OCI-LY7 (cell line): ENCODE data around the gene NAP1L4. TPM values are rescaled to one million over a fixed set of nuclear protein-coding genes. Genes with fewer than 3 reads are reported as not detected.

Experiments used
- BruUV-seq: library from RNA; stranded (reverse); fragments of 400-500 nt; replicated peaks from 2 replicates; lab custom pipeline; 2021; lab: Mats Ljungman, UMichigan
- CTCF ChIA-PET: fragments of 300-600 bp; sonication (Branson Sonifier 250); formaldehyde crosslinking; loops from one replicate; lab custom pipeline; 2022; ENCODE audit warnings: antibody characterized with exemption; ENCODE audit not compliant: unreplicated experiment; lab: Charles Lee
- POLR2A ChIA-PET: fragments of 300-600 bp; sonication (Branson Sonifier 250); formaldehyde crosslinking; loops from one replicate; lab custom pipeline; 2022; ENCODE audit warnings: antibody characterized with exemption; lab: Charles Lee
- DNase-seq: peaks from one replicate; pipeline ENCODE4 v3.0.0-alpha.2; 2015; ENCODE audit warnings: low spot score
- H2AFZ ChIP-seq: fragments of 200-600 bp; sonication (generic), shearing (Covaris generic); 2 replicates; pipeline ENCODE4 v1.6.1; 2014; ENCODE audit warnings: mild to moderate bottlenecking, antibody characterized with exemption, low read length, moderate library complexity
- H3K27ac ChIP-seq: fragments of 200-600 bp; sonication (generic); 2 replicates; pipeline ENCODE4 v1.5.1; 2014; ENCODE audit warnings: mixed run types, low read depth, mild to moderate bottlenecking, moderate library complexity, low read length, inconsistent platforms; ENCODE audit not compliant: poor library complexity, severe bottlenecking
- H3K36me3 ChIP-seq: fragments of 200-600 bp; sonication (generic); 2 replicates; pipeline ENCODE4 v1.6.1; 2014; ENCODE audit warnings: mild to moderate bottlenecking, antibody characterized with exemption, low read length, moderate library complexity, mixed read lengths; ENCODE audit not compliant: insufficient read depth
- H3K4me1 ChIP-seq: fragments of 200-600 bp; sonication (generic); 2 replicates; pipeline ENCODE4 v1.5.1; 2014; ENCODE audit warnings: mild to moderate bottlenecking, low read length; ENCODE audit not compliant: insufficient read depth, poor library complexity, severe bottlenecking
- H3K4me2 ChIP-seq: fragments of 200-600 bp; sonication (generic); 2 replicates; pipeline ENCODE4 v1.6.1; 2014; ENCODE audit warnings: mild to moderate bottlenecking, low read length
- H3K4me3 ChIP-seq: fragments of 200-600 bp; sonication (generic); 2 replicates; pipeline ENCODE4 v1.5.1; 2014; ENCODE audit warnings: mild to moderate bottlenecking, low read depth, low read length; ENCODE audit not compliant: poor library complexity, severe bottlenecking
- H3K79me2 ChIP-seq: fragments of 200-600 bp; sonication (generic); 2 replicates; pipeline ENCODE4 v1.6.1; 2016; ENCODE audit warnings: low read depth, mild to moderate bottlenecking, low read length, moderate library complexity, mixed read lengths; ENCODE audit not compliant: insufficient read depth
- H3K9me2 ChIP-seq: fragments of 200-600 bp; sonication (generic); 2 replicates; pipeline ENCODE4 v1.6.1; 2016; ENCODE audit warnings: mild to moderate bottlenecking, low read length, mixed read lengths; ENCODE audit not compliant: insufficient read depth
- H3K9me3 ChIP-seq: fragments of 200-600 bp; sonication (generic); 2 replicates; pipeline ENCODE4 v1.6.1; 2014; ENCODE audit warnings: mild to moderate bottlenecking, mixed run types, low read length, mixed read lengths
- H4K20me1 ChIP-seq: fragments of 200-600 bp; sonication (generic); 2 replicates; pipeline ENCODE4 v1.6.1; 2014; ENCODE audit warnings: mild to moderate bottlenecking, antibody characterized with exemption, low read length, moderate library complexity, mixed read lengths; ENCODE audit not compliant: insufficient read depth
- CTCF ChIP-seq: fragments of 200-600 bp; sonication (generic); conservative IDR thresholded peaks from 2 replicates; pipeline ENCODE4 v1.5.1; 2014; ENCODE audit warnings: mild to moderate bottlenecking, antibody characterized with exemption, low read length, moderate library complexity, mixed read lengths
- EZH2phosphoT487 ChIP-seq: fragments of 200-600 bp; sonication (generic); IDR thresholded peaks from 2 replicates; pipeline ENCODE4 v1.6.1; 2018; ENCODE audit warnings: low read depth, borderline replicate concordance, mild to moderate bottlenecking, mixed run types, antibody characterized with exemption, low read length, moderate library complexity, mixed read lengths
- intact Hi-C: fragments of 100-400 bp; cut with micrococcal nuclease; formaldehyde crosslinking; loops from one replicate; pipeline ENCODE4 v1.10.0; 2022; ENCODE audit not compliant: unreplicated experiment
- total RNA-seq, 2 experiments: library from RNA; depleted of rRNA in 1 of 2; stranded (reverse); fragments of >200 nt in 1 of 2; shearing (Covaris generic) in 1 of 2; gene quantifications; 2 replicates each; pipeline ENCODE4 v1.2.3, GENCODE V29; 2014 to 2022

The NAP1L4 gene
- total RNA-seq, 2 experiments from 2014 or later, result 152 to 183 TPM

DNA sequence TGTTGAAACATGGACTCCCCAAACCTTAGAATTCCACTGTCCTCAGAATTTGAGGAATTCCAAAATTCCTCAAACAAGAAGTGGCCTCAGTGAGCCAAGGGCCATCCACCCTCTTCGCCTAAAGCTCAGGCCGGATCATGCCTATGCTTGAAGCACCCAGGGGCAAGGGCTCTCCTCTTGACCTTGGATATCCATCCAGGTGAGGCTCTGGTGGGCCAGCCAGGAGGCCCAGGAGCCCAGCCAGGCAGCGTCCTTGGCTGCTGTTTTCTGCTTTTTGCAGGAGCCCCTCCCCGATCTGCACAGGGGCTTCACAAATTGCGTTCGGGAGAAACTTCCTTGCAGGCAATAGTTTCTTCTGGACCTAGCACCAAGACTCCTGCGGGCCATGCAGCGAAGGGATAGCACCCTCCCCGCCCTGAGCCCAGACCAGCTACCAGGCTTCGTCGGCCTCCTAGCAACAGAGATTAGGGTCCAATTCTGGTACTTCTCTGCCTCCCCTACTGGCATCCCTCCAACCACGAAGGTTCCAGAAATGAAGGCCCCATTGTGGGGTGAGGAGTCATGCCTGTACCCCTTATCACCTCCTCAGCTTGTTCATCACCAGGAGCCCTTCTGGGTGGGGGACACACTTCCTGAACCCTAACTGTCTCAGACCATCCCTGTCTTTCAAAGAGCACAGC is 64.9 kb downstream of the NAP1L4 start:
- no peaks in the 10 kb centered on the region for H3K9me2 ChIP-seq
- no peaks in the 10 kb centered on the region for H3K79me2 ChIP-seq
- no peak overlapping the region for H3K4me2 ChIP-seq
- no peak overlapping the region for H3K27ac ChIP-seq
- no peak overlapping the region for H2AFZ ChIP-seq
- TF ChIP-seq EZH2phosphoT487 (no peak), CTCF (no peak)
- intact Hi-C loops, result no loop called here
- ChIA-PET CTCF (no interaction called here), POLR2A (no interaction called here)
- BruUV-seq, result no TSS peak
- no peak overlapping the region for H3K4me3 ChIP-seq
- no peaks in the 10 kb centered on the region for H3K36me3 ChIP-seq
- DNase-seq, result no peak
- H3K9me3 ChIP-seq, result no peaks in the 10 kb centered on the region
- H4K20me1 ChIP-seq, result no peaks in the 10 kb centered on the region
- no peaks in the 10 kb centered on the region for H3K4me1 ChIP-seq

DNA sequence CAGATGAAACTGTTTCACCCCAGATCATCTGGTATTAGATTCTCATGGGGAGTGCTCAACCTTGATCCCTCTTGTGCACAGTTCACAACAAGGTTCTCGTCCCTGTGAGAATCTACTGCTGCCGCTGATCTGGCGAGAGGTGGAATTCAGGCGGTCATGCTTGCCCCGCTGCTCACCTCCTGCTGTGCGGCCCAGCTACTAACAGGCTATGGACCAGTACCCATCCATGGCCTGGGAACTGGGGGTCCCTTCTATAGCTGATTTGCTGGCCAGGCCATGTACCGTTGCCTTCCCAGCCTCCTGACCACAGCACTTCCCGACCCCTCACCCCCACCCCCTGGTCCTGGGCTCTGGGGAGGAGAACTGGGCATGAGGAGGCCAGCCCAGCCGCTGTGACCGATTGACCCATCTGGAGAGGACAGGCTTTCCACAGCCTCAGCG is 65.5 kb downstream of the NAP1L4 start:
- intact Hi-C loops, result no loop called here
- no peak overlapping the region for H3K4me3 ChIP-seq
- H3K9me3 ChIP-seq, result no peaks in the 10 kb centered on the region
- H4K20me1 ChIP-seq, result no peaks in the 10 kb centered on the region
- ChIA-PET POLR2A (no interaction called here), CTCF (no interaction called here)
- DNase-seq, result no peak
- no peaks in the 10 kb centered on the region for H3K36me3 ChIP-seq
- H2AFZ ChIP-seq, result no peak overlapping the region
- no peaks in the 10 kb centered on the region for H3K79me2 ChIP-seq
- no peaks in the 10 kb centered on the region for H3K4me1 ChIP-seq
- TF ChIP-seq CTCF (no peak), EZH2phosphoT487 (no peak)
- no peak overlapping the region for H3K27ac ChIP-seq
- H3K4me2 ChIP-seq, result no peak overlapping the region
- no TSS peak for BruUV-seq
- H3K9me2 ChIP-seq, result no peaks in the 10 kb centered on the region

GRCh38 chr11:2924821-2925675 is 67.1 kb downstream of the NAP1L4 start:
- no peaks in the 10 kb centered on the region for H4K20me1 ChIP-seq
- no peak overlapping the region for H3K4me2 ChIP-seq
- intact Hi-C loops, result no loop called here
- ChIA-PET CTCF (no interaction called here), POLR2A (interaction anchor here (1.0 kb wide), 1 partner anchor 98 kb away, joined by 3 read pairs; no protein-coding TSS in a partner anchor)
- H3K9me2 ChIP-seq, result no peaks in the 10 kb centered on the region
- no TSS peak for BruUV-seq
- H3K36me3 ChIP-seq, result no peaks in the 10 kb centered on the region
- no peak overlapping the region for H3K27ac ChIP-seq
- TF ChIP-seq EZH2phosphoT487 (no peak), CTCF (no peak)
- no peak for DNase-seq
- H3K4me1 ChIP-seq, result no peaks in the 10 kb centered on the region
- no peaks in the 10 kb centered on the region for H3K9me3 ChIP-seq
- H3K79me2 ChIP-seq, result no peaks in the 10 kb centered on the region
- no peak overlapping the region for H3K4me3 ChIP-seq
- no peak overlapping the region for H2AFZ ChIP-seq
